ENCODE data around the gene ABHD16B.

The ABHD16B gene

DNA sequence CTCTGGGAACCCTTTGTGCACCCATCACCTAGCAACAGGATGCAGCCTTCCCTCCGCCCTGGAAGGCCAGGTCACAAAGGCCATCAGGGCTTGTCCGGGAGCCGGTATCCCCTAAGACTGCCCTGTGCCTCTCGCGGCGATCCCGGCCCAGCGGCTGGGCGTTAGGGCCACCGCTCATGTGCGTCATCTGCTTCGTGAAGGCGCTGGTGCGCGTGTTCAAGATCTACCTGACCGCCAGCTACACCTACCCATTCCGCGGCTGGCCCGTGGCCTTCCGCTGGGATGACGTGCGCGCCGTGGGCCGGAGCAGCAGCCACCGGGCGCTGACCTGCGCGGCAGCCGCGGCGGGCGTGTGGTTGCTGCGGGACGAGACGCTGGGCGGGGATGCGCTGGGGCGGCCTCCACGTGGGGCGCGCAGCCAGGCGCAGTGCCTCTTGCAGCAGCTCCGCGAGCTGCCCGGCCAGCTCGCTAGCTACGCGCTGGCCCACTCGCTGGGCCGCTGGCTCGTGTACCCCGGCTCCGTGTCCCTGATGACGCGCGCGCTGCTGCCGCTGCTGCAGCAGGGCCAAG is at the start of gene ABHD16B:
Gene ABHD16B, plus strand, starts transcription at position 134 of the 570 bp plus-strand sequence. Its CDS starts 43 bp downstream, at position 177.
- DNase-seq: no peak

DNA sequence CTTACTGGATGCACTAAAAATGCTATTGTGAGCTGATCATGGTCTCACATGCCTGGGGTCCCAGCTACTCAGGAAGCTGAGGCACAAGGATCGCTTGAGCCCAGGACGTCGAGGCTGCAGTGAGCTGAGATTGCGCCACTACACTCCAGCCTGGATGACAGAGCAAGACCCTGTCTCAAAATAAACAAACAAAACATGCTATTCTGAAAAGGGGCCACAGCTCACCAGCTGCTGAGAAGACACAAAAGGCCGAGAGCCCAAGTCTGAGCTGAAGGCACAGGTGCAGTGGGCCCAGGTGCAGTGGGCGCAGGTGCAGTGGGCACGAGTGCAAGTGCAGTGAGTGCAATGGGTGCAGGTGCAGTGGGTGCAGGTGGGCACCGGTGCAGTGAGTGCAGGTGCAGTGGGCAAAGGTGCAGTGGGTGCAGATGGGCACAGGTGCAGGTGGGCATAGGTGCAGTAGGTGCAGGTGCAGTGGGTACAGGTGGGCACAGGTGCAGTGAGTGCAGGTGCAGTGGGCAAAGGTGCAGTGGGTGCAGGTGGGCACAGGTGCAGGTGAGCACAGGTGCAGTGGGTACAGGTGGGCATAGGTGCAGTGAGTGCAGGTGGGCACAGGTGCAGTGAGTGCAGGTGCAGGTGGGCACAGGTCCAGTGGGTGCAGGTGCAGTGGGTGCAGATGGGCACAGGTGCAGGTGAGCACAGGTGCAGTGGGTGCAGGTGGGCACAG is 46.2 kb upstream of the ABHD16B start:
- no peak for DNase-seq

DNA sequence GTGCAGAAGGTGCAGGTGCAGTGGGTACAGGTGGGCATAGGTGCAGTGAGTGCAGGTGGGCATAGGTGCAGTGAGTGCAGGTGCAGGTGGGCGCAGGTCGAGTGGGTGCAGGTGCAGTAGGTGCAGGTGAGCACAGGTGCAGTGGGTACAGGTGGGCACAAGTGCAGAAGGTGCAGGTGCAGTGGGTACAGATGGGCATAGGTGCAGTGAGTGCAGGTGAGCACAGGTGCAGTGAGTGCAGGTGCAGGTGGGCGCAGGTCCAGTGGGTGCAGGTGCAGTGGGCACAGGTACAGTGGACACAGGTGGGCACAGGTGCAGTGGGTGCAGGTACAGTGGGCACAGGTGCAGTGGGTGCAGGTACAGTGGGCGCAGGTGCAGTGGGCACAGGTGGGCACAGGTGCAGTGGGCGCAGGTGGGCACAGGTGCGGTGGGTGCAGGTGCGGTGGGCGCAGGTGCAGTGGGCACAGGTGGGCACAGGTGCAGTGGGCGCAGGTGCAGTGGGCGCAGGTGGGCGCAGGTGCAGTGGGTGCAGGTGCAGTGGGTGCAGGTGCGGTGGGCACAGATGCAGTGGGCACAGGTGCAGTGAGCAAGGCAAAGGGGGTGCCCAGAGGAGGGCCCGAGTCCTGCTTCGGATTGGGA is 45.6 kb upstream of the ABHD16B start:
- DNase-seq: no peak

DNA sequence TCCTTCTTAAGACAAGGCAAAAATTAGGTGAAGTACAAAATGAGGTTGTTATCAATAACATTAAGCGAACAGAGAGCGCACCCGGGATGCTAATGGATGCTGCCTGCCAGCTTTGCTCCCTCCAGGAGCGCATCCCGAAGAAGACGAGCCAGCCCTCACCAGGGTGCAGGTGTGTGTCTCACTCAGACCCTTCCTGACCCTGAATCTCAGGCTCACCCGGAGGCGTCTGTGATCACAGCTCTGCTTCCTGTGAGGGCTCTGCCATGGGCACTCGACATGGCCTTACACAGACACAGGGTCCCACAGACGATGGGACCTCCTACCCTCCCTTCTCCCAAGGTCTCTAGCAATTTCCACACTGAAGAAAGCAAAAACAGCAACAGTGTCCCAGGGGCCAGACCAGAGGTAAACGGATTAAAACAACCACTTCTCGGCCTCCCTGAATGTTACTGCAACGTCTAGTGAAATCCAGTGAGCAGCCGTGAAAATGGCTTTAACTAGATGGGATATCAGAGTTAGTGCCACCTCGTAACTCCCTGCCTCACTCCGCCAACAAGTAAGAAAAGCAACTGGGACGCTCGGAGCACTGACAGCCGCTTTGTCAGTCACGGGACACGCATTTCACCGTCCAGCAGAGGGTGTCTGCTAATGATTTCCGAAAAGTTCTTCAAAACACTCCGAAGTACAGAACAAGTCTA is 41.9 kb upstream of the ABHD16B start:
- peak; percentile 15 for DNase-seq

DNA sequence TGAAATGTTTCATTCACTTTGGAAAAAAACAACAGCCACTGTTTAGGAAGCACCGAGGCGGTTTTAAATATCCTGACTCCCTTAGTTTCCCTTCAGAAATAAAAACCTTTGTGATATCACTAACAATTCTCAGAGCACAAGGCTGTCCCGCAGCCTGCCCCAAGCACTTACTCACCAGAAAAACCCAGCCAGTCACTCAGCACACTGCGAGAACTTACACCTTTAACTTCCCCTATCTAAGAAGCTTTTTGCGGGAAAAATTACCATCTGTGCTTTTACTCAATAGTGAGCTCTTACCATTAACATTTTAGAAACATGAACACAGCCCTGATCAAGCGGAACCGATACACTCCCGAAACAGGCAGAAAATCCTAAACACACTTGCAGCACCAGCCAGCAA is 39.5 kb upstream of the ABHD16B start:
- no peak for DNase-seq

DNA sequence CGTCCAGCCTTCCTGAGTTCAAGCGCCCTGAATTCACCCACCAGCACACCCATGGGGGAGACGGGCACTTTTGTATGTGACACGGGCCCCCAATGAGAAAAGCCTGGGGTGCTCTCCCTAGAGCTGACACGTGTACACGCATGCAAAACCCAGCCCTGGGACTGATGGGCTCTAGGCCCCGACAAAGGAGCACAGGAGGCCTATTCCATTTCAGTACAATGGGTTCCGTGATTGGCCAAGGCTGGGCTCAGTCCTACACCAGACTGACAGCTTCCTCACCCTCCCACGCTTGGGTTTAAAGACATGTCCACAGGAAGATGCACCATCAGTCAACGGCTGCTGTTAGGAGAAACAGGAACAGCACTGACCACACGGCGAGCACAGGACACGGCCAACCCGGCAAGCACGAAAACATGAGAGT is 39.0 kb upstream of the ABHD16B start:
- no peak for DNase-seq

DNA sequence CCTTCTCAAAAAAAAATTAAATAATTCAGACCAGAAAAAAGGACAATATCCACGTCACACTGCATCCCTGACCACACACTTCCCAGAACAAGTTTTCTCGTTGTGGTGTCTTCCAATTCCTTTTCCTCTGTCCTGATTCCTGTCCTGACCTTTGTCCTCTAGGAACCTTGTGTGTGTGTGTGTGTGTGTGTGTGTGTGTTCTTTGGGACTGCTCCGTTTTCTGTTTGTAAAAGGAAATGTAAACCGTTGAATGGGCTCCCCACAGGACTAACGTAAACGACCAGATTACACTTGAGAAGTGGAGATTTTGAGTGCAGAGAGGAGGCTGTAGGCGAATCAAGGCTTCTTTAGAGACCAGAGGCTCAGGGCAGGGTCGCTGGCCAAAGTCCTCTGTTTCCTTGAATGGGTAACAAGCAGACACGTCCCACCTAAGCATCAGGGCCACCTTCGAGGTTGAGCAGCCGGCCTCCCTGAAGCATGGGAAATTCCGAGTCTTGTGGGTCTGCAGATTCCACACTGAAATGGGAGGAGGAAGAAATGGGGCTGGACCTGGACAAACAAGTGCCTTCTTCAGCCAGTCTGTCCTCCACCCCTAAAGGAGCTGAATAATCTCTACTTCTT is 37.5 kb upstream of the ABHD16B start:
- no peak for DNase-seq

DNA sequence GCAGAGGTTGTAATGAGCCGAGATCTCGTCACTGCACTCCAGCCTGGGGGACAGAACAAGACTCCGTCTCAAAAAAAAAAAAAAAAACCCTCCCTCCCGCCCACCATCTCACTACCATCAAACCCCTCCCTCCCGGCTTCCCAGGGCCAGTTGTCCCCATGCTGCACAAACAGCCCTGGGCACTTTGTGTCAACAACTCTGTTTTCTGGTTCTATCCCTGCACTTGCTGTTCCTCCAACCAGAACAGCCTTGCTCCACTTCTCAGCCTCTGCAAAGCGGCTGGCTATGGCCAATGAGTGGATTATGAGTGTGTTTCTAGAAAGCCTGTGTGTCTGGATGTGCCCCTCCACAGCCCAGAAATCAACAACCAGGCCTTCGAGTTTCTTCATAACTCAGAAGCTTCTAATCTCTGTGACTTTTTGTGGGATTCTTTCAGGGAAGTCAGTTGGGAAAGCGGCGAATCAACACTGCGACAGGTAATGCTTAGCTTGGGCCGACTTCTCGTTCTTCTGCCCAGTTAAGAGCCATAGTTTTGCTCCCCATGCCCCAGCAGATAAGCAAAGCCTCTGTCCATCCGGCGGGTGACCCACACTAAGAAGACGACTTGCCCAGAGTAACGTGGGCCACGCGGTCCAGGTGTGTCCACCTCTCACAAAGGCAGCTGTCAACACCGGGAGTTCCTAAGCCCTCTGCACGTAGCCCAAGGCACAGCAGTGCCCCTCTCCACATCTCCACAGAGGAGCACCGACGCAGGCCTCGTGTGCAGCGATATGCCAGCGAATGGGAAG is 35.8 kb upstream of the ABHD16B start:
- no peak for DNase-seq

DNA sequence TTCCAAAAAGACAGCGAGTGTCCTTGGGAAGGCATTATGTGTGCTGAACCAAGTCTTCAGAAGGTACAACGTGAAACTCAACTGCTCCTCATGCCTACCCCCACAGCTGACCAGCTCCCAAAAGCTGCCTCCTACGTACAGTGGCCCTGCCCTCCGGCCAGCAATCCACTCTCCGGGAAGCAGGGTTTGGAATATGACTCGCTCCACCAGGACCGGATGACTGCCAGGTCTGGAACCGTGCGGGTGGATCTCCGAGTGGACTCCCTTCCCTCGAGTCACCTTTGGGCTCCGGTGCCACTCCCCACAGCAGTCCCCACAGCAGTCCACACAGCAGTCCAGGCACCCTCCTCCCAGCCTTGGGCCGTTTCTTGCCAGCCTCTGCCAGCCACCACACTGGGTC is 34.5 kb upstream of the ABHD16B start:
- no peak for DNase-seq

DNA sequence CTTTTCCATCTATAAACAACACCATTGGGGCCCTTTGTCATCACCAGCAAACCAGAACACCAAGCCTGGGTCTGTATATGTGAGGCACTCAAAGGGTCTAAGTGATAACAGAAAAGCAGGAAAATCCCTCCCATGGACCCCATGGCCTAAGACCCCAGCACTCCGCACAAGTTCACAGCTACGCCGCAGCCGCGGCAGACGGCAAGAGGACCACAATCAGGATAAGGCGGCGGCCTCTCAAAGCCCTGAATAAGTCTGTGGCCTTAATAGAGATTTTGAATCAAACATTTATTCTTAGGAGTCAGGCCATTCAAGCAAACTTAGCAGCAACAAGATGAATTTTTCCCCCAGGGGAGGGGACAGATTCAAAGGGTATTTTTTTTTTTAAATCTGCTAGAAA is 33.2 kb upstream of the ABHD16B start:
- DNase-seq: no peak

DNA sequence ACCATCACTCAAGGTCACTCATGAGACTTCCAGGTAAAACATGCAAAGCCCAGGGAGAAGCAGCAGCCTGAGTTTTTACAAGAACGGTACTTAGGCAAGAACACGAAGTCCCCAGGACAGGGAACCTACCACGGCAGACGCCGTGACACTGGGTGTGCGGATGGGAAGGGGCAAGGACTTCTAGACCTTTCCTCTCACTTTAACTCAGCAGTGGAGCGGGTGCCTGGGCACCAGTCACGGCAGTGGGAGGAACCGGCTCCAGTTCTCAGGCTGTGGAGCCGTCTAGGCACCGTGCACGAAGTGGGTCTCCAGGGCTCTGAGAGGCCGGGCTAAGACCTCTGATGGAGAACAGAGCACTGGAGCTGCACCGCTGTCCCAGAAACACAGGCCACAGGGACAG is 32.8 kb upstream of the ABHD16B start:
- no peak for DNase-seq

DNA sequence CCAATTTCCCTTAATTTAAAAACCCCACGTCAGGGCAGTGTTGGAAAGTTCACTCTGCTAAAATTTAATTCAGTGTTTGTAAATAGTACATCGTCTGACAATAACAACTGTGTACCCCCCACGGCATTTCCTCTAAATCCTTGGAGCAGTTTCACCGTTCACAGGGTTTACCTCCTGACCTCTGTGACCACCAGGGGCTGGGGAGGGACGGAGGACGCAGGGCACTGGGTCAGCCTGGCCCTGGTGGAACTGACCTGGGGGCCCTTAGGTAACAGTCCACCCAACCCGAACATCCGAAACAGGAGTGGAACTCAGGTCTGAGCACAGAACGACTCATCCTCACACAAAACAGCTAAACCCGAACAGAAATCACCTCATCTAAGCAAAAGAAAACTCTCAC is 32.3 kb upstream of the ABHD16B start:
- DNase-seq: no peak

DNA sequence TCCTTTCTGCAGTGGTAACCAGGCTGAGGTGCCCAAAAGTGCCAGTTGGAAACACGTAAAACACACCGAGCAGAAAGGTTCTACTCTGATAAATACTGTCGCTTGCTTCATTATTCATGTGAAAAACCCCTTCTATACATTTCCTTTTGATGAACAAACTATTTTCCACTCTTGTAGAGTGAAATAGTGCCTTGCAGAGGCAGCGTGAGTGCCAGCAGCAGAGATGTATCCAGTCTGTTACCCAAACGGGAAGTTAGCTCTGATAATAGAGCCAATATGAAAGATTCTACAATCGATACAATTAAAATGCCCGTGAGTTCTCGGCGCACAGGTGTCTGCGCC is 31.7 kb upstream of the ABHD16B start:
- DNase-seq: no peak

DNA sequence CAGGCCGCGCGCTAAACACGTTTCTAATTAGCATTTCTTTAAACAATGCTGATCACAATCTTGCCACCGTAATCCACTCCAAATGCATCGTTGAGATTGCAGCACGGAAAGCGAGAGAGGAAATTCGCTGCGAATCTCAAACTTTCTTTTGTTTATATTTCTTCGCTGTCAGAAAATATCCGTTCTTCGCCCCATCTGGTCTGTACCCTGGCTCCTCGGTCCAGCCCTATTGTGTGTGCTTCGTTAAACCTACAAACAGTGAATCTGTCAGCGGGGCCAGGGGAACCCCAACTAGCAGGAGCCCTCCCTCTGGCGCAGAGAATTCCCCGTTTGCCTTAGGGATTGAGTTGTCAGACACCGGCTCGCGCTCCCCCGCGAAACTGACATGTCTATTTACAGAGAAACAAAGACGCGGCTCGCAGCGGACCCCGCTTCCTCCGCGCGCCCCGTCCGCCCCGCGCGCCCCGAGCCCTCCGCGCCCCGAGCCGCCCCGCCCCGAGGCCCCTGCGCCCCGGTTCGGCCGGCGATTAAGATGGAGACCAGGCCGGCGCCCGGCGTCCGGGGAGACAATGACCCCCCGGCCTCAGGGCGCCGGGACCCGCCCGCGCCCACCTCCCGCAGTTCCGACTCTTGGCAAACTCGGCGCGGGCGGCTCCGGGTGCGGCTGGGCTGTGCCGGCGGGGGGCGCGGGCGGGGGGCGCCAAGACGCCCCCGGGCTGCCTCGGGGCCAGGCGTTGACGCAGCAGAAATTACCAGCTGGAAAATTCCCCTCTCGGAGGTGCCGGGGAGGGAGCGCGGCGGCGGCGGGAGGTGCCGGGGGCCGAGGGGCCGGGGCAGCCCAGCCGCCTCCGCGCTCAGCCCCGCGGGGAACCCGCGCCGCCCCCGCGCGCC is 31.1 kb upstream of the ABHD16B start:
- DNase-seq: no peak

DNA sequence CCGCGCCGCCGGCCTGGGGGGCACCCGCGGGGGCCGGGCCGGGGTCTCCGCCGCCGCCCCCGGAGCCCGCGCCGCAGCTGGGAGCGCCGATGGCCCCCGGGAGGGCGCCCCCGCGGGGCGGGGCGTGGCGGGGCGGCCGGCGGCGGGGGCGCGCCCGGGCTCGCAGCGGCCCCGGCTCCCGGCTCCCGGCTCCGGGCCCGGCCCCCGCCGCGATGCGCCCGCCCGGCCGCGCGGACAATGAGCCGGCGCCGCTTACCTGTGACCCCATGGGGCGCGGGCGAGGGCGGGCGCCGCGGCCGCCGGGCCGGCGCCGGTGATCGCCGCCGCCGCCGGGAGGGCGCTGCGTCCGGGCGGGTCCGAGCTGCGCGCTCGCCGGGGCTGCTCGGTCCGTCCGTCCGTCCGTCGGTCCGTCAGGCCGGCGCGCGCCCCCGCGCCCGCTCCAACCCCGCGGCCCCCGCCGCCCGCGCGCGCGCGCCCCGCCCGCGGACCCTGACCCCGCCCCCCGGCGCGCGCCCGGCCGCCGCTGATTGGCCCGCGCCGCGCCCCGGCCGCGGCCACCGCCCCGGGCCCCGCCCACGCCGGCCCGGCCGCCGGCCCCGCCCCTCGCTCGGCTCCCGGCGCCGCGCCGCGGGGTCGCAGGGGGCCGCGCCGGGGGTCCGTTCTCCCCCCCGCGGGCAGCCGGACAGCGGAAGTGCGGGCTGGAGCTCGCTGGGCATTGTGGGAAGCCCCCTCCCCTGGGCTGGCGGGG is 30.3 kb upstream of the ABHD16B start, which contains the start of gene ZBTB46:
Gene ZBTB46, minus strand, starts transcription at position 424 of the 748 bp plus-strand sequence. CDS start 40,507 bp downstream, outside the sequence.
- DNase-seq: no peak

DNA sequence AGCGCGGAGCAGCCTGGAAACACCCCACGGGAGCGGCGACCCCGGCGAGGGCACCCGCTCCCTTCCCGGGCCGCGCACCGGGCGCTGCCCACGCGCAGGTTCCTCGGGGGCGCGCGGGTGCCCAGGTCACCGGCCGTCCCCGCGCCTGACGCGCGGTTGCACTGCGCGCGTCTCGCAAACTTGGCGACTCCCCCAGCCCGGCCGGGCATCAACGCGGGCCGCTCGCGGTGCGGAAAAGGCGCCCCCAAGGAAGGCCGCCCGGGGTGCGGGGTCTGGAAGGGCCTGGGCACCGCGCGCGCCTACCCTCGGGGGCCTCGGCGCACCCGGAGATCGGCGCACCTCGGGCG is 29.7 kb upstream of the ABHD16B start:
- DNase-seq: no peak

DNA sequence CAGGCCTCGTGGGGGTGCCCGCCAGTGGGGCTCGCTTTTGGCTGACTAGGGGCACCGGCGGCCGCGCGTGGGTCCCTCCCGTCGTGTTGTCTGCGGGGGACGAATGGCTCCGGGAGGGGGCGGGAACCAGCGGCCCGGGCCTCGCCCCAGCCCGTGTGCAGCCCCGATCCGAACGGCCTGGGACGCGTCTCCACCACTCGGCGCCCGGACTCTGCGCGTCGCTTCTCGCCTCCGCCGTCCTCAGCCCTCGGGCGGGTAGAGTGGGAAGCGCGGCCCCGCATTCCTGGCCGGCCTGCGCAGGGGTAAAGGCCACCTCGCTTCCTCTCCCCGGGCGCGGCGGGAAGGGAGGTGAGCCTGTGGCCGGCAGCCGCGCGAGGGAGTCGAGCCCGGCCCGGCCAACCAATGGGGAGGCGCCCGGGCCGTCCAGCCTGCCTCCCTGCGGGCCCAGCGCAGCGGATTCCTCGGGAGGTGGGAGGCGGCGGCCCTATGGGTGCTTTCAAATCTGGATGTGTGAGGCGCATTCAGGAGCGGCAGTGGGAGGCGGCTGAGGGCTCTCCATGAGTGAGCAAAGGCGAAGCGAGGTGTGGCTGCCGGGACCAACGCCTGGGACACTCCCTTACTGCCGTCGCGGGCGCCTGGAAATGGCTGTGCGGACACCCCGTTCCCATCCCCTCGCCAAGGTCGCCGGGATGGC is 29.2 kb upstream of the ABHD16B start:
- DNase-seq: no peak

DNA sequence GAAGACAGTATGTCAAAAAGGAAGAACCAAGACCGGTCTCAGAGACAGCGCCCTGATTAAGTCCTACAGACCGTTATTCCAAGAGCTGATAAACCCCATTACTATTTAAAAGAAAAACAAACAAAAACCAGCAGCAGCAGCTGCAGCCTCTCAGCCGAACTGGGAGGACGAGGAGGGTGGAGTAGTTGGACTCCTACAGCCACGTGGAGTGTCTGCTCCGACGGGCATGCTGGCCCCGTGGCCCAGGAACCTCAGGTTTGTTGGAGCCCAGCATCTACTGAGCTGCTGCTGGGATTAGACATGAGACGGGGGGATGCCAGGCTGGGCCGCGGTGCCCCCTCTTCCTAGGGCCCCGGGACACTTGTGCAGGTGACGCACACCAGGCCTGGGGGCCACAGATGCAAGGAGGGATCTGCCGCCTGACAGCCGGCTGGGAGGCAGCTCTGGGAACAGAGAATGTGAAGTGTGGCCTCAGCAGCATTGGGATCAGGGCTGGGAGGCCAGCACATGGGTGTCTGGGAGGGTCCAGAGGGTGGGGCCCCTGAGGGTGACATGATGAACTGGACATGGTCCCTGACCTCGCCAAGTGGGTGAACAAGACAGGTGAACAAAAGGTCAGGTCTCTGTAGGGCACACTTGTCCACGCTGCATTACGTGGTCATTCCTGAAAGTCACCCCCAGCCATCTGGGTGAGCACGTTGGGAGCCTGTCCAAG is 27.4 kb upstream of the ABHD16B start:
- DNase-seq: no peak

DNA sequence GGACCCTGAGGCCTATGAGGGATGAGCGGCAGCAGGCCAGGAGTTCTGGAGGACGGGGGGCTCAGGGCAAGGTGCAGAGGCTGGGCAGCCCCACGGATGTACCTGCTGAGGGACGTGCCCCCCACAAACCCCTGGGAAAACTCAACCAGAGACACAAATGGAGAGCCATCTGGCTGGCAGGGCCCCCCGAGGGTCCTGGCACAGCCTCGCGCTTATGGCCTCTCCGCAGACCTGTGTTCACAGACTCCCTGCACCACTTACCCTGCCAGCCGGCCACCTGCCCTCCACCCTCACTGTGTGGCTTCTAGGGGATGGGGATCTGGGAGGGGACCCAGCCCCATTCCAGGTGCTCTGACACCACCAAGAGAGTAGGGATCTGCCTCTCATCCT is 26.8 kb upstream of the ABHD16B start:
- DNase-seq: no peak
